Tibial nerve (tissue), 4 donors: ENCODE data around the gene ZC3H6.

Source experiments
- EP300 ChIP-seq, 2 donors: sonication (generic); formaldehyde crosslinking; IDR thresholded peaks; one replicate each; pipeline ENCODE4 v1.6.1; 2017; ENCODE audit warnings: antibody characterized with exemption in 2 of 2, mild to moderate bottlenecking in 1 of 2
- POLR2A ChIP-seq, 2 donors: fragments of 450-650 bp; IDR thresholded peaks; one replicate each; pipeline ENCODE4 v1.6.1; 2017; ENCODE audit warnings: antibody characterized with exemption in 2 of 2, mild to moderate bottlenecking in 2 of 2, moderate library complexity in 2 of 2
- TF ChIP-seq, protein P1 (sequence below), 5 experiments: fragments of 200-600 bp in 3 of 5; fragments of 450-650 bp in 2 of 5; sonication (generic) in 3 of 5; IDR thresholded peaks; one replicate each; pipeline ENCODE4 v1.5.1; 2016 to 2019; ENCODE audit warnings: antibody characterized with exemption in 5 of 5, mild to moderate bottlenecking in 3 of 5, moderate library complexity in 2 of 5

- TF ChIP-seq, protein P1, sequence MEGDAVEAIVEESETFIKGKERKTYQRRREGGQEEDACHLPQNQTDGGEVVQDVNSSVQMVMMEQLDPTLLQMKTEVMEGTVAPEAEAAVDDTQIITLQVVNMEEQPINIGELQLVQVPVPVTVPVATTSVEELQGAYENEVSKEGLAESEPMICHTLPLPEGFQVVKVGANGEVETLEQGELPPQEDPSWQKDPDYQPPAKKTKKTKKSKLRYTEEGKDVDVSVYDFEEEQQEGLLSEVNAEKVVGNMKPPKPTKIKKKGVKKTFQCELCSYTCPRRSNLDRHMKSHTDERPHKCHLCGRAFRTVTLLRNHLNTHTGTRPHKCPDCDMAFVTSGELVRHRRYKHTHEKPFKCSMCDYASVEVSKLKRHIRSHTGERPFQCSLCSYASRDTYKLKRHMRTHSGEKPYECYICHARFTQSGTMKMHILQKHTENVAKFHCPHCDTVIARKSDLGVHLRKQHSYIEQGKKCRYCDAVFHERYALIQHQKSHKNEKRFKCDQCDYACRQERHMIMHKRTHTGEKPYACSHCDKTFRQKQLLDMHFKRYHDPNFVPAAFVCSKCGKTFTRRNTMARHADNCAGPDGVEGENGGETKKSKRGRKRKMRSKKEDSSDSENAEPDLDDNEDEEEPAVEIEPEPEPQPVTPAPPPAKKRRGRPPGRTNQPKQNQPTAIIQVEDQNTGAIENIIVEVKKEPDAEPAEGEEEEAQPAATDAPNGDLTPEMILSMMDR (IDR thresholded peaks at IDR 0.05), result peak; percentile 85 to 96 (median 90)
- TF ChIP-seq POLR2A (IDR thresholded peaks at IDR 0.05) (no peak), EP300 (IDR thresholded peaks at IDR 0.05) (peak in 1 of 2 donors; percentile 27)
These were observed 15.7 kb upstream of the ZC3H6 start for GRCh38 chr2:112259509-112260294.
